ENCODE data around the gene INPP5A.

Gene INPP5A

GRCh38 chr10:132710036-132710686 lies 172.6 kb downstream of the INPP5A start:
- DNase-seq = no peak
- in situ Hi-C loops (cut with MboI; ENCODE audit: low pct_unique_long_range_greater_than_20kb, low sequenced_read_pairs) = no loop called here

GRCh38 chr10:132710746-132711612 lies 173.4 kb downstream of the INPP5A start:
- DNase-seq = no peak
- in situ Hi-C loops (cut with MboI; ENCODE audit: low pct_unique_long_range_greater_than_20kb, low sequenced_read_pairs) = no loop called here

- no peak for DNase-seq
- in situ Hi-C loops (cut with MboI; ENCODE audit: low pct_unique_long_range_greater_than_20kb, low sequenced_read_pairs) = no loop called here
Measured at GRCh38 chr10:132711613-132712121, 174.1 kb downstream of the INPP5A start.

- no peak for DNase-seq
- in situ Hi-C loops (cut with MboI; ENCODE audit: low pct_unique_long_range_greater_than_20kb, low sequenced_read_pairs) = no loop called here
Measured at GRCh38 chr10:132712291-132712690, 174.7 kb downstream of the INPP5A start.

- in situ Hi-C loops (cut with MboI; ENCODE audit: low pct_unique_long_range_greater_than_20kb, low sequenced_read_pairs) = no loop called here
- no peak for DNase-seq
Measured at GRCh38 chr10:132712743-132713142, 175.2 kb downstream of the INPP5A start.

GRCh38 chr10:132713421-132714095 lies 176.0 kb downstream of the INPP5A start:
- no peak for DNase-seq
- in situ Hi-C loops (cut with MboI; ENCODE audit: low pct_unique_long_range_greater_than_20kb, low sequenced_read_pairs) = no loop called here

GRCh38 chr10:132714096-132714985 lies 176.8 kb downstream of the INPP5A start:
- no peak for DNase-seq
- in situ Hi-C loops (cut with MboI; ENCODE audit: low pct_unique_long_range_greater_than_20kb, low sequenced_read_pairs) = no loop called here

- in situ Hi-C loops (cut with MboI; ENCODE audit: low pct_unique_long_range_greater_than_20kb, low sequenced_read_pairs) = no loop called here
- DNase-seq = no peak
Measured at GRCh38 chr10:132714986-132715775, 177.6 kb downstream of the INPP5A start.

GRCh38 chr10:132715776-132716680 lies 178.4 kb downstream of the INPP5A start:
- in situ Hi-C loops (cut with MboI; ENCODE audit: low pct_unique_long_range_greater_than_20kb, low sequenced_read_pairs) = no loop called here
- DNase-seq = no peak

GRCh38 chr10:132716691-132717490 lies 179.3 kb downstream of the INPP5A start:
- in situ Hi-C loops (cut with MboI; ENCODE audit: low pct_unique_long_range_greater_than_20kb, low sequenced_read_pairs) = no loop called here
- no peak for DNase-seq

- in situ Hi-C loops (cut with MboI; ENCODE audit: low pct_unique_long_range_greater_than_20kb, low sequenced_read_pairs) = no loop called here
- no peak for DNase-seq
Measured at GRCh38 chr10:132721725-132722124, 184.1 kb downstream of the INPP5A start.

GRCh38 chr10:132722394-132723329 lies 185.1 kb downstream of the INPP5A start:
- DNase-seq = no peak
- in situ Hi-C loops (cut with MboI; ENCODE audit: low pct_unique_long_range_greater_than_20kb, low sequenced_read_pairs) = no loop called here

GRCh38 chr10:132723330-132723970 lies 185.9 kb downstream of the INPP5A start:
- in situ Hi-C loops (cut with MboI; ENCODE audit: low pct_unique_long_range_greater_than_20kb, low sequenced_read_pairs) = no loop called here
- DNase-seq = no peak

- DNase-seq = no peak
- in situ Hi-C loops (cut with MboI; ENCODE audit: low pct_unique_long_range_greater_than_20kb, low sequenced_read_pairs) = no loop called here
Measured at GRCh38 chr10:132724446-132724845, 186.9 kb downstream of the INPP5A start.

GRCh38 chr10:132725202-132725601 lies 187.6 kb downstream of the INPP5A start:
- in situ Hi-C loops (cut with MboI; ENCODE audit: low pct_unique_long_range_greater_than_20kb, low sequenced_read_pairs) = no loop called here
- no peak for DNase-seq
